Fibroblast of lung (primary cell): ENCODE results near the gene POLR1C.

Source experiments
- CTCF ChIP-seq, 2 donors: IDR thresholded peaks in 1 of 2; conservative IDR thresholded peaks in 1 of 2; 1 replicate in 1 of 2; 2 replicates in 1 of 2; pipeline ENCODE4 v1.5.1; 2011 to 2012; ENCODE audit warnings: low read length in 2 of 2, control low read depth in 1 of 2, inconsistent platforms in 1 of 2, low read depth in 1 of 2, mild to moderate bottlenecking in 1 of 2
- EZH2 ChIP-seq: IDR thresholded peaks from 2 replicates; pipeline ENCODE4 v1.5.1; 2012; ENCODE audit warnings: low read length, control low read depth, mild to moderate bottlenecking; ENCODE audit errors: missing control alignments

GRCh38 chr6:43508481-43509141, 8.3 kb upstream of the POLR1C start:
- no peak for TF ChIP-seq EZH2
- no peak for TF ChIP-seq CTCF (conservative IDR thresholded peaks at IDR 0.05 in 1 of 2, IDR thresholded peaks at IDR 0.05 in 1 of 2; ENCODE audit: low read depth in 1 of 2, low read length in 2 of 2)
